Measurements from ENCODE around the gene TMPRSS13.

GRCh38 chr11:117960406-117960805 lies 31.2 kb upstream of the TMPRSS13 start:
- no peak for TF ChIP-seq CTCF (IDR thresholded peaks at IDR 0.05)
- no peak for TF ChIP-seq POLR2A (IDR thresholded peaks at IDR 0.05)

Data from heart left ventricle (tissue), 13 donors.